ENCODE measurements around the gene LCP2. TPM values are rescaled to one million over a fixed set of nuclear protein-coding genes. Genes with fewer than 3 reads are reported as not detected.

LCP2 gene
- not detected in 2 replicates for total RNA-seq

DNA sequence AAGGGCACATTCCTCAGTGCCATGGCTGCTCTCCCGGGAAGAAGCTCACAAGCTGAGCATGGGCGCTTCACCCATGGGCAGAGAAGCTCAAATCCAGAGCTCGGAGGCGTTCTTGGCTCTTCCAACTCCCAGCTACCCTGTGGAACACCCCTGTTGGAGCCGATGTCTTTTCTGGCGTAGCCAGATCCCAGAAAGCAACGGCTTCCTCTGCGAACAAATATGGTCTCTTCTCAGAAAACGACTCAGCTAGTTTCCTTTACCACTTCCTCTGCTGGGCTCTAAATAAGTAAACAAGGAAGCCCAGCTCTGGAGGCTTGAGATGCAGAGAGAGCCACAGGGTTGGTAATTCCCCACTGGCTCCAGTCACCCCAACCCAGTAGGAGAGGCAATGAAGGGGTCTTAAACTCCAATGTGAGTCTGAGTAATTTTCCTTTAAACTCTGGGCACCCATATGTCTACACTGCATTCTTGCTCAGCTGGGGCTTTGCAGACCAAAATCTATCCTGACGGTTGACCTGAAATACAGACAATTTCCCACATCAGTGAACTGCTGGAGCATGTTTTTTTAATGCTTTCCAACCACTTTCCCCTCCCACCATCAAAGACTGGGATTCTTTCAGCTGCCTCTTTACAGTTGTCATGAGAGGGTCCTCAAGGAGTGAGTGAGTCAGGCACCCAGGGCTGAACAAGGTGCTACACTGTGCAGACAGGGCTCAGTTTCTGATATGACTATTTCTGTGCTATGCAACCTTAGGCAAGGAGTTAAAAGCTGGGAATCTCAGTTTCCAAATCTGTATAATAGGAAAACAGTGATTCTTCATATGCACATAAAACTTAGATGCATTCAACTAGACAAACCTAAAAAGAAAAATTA, at the start of gene LCP2:
Gene LCP2 (minus strand): TSS at position 189 of the 874 bp plus-strand sequence. CDS start 166 bp downstream, at position 23.

DNA sequence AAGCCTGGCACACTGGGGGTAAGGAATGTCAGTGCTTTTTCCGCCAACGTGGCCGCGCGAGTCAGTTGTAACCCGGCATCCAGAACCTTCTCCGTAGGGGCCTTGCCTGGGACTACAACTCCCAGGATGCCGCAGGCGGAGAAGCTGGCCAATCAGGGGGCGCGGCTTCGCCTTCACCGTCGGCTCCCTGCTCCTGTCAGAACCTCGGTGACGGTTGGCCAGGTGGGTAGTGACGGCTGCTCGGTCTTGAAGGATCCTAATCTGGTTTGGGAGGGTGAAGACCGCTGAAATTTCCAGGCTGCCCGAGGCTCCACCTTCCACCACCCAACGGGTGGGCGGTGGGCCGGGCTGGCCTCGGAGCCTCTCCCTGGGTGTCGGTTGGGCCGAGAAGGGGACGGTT, 64.8 kb downstream of the LCP2 start, which contains the start of gene C5orf58:
Gene C5orf58 (plus strand): TSS at position 200 of the 400 bp plus-strand sequence. CDS start 1,992 bp downstream, outside the sequence.

Other genes with a start within 250 kb of the LCP2 start
- gene FOXI1, start 191.9 kb downstream of the LCP2 start, total RNA-seq = not detected in 2 replicates
- not detected in 2 replicates for gene C5orf58, start 64.8 kb downstream of the LCP2 start, total RNA-seq
- not detected in 2 replicates for gene KCNMB1, start 91.6 kb upstream of the LCP2 start, total RNA-seq
- gene KCNIP1, start 206.2 kb upstream of the LCP2 start, total RNA-seq = not detected in 2 replicates

Data from airway epithelial cell (primary cell).